Liver (tissue), 9 donors: ENCODE results near the gene L3MBTL3. TPM values are rescaled to one million over a fixed set of nuclear protein-coding genes. Genes with fewer than 3 reads are reported as not detected.

Source experiments
- DNase-seq: peaks from one replicate; pipeline ENCODE4 v3.0.0-alpha.2; 2017; ENCODE audit warnings: low spot score
- H3K27ac ChIP-seq, 2 donors: one replicate each; pipeline ENCODE4 v1.7.0; 2013; ENCODE audit warnings: inconsistent platforms in 2 of 2, low read length in 2 of 2, control low read depth in 1 of 2, low read depth in 1 of 2, mild to moderate bottlenecking in 1 of 2
- H3K27me3 ChIP-seq, 4 donors: one replicate each; pipeline versions ENCODE4 v1.6.1 to v1.7.0; 2013; ENCODE audit warnings: low read length in 3 of 4, inconsistent platforms in 1 of 4, mild to moderate bottlenecking in 1 of 4, moderate library complexity in 1 of 4; ENCODE audit not compliant: control insufficient read depth in 4 of 4, insufficient read depth in 4 of 4
- H3K36me3 ChIP-seq, 4 donors: one replicate each; pipeline versions ENCODE4 v1.6.1 to v1.7.0; 2013; ENCODE audit warnings: low read length in 3 of 4, mild to moderate bottlenecking in 3 of 4, low read depth in 1 of 4, moderate library complexity in 1 of 4; ENCODE audit not compliant: control insufficient read depth in 4 of 4, insufficient read depth in 3 of 4
- H3K4me1 ChIP-seq, 4 donors: one replicate each; pipeline versions ENCODE4 v1.6.1 to v1.7.0; 2013; ENCODE audit warnings: low read length in 3 of 4, mild to moderate bottlenecking in 3 of 4, moderate library complexity in 1 of 4; ENCODE audit not compliant: control insufficient read depth in 4 of 4, insufficient read depth in 4 of 4
- H3K4me3 ChIP-seq, 3 donors: one replicate each; pipeline versions ENCODE4 v1.6.1 to v1.7.0; 2013; ENCODE audit warnings: low read length in 3 of 3, control low read depth in 1 of 3, low read depth in 1 of 3, mild to moderate bottlenecking in 1 of 3
- H3K9ac ChIP-seq, 2 donors: one replicate each; pipeline ENCODE4 v1.7.0; 2013; ENCODE audit warnings: low read length in 2 of 2, mild to moderate bottlenecking in 2 of 2, moderate library complexity in 2 of 2, control low read depth in 1 of 2, low read depth in 1 of 2
- H3K9me3 ChIP-seq, 4 donors: one replicate each; pipeline versions ENCODE4 v1.6.1 to v1.7.0; 2013; ENCODE audit warnings: low read length in 3 of 4; ENCODE audit not compliant: control insufficient read depth in 4 of 4
- EGR1 ChIP-seq, 2 donors: IDR thresholded peaks; 2 replicates each; pipeline ENCODE4 v1.6.1; 2016 to 2018; ENCODE audit warnings: antibody characterized with exemption in 2 of 2, low read depth in 2 of 2
- FOXA1 ChIP-seq: IDR thresholded peaks from 2 replicates; pipeline ENCODE4 v1.6.1; 2016; ENCODE audit warnings: antibody characterized with exemption
- FOXA2 ChIP-seq: IDR thresholded peaks from 2 replicates; pipeline ENCODE4 v1.6.1; 2016; ENCODE audit warnings: antibody characterized with exemption
- GABPA ChIP-seq, 2 donors: IDR thresholded peaks in 1 of 2; conservative IDR thresholded peaks in 1 of 2; 2 replicates each; pipeline ENCODE4 v1.6.1; 2016; ENCODE audit warnings: antibody characterized with exemption in 2 of 2, mild to moderate bottlenecking in 1 of 2, moderate library complexity in 1 of 2
- HNF4A ChIP-seq, 2 donors: conservative IDR thresholded peaks; 2 replicates each; pipeline ENCODE4 v1.6.1; 2016; ENCODE audit warnings: antibody characterized with exemption in 2 of 2, mild to moderate bottlenecking in 2 of 2
- HNF4G ChIP-seq: IDR thresholded peaks from 2 replicates; pipeline ENCODE4 v1.6.1; 2016; ENCODE audit warnings: antibody characterized with exemption
- JUND ChIP-seq, 2 donors: IDR thresholded peaks; 2 replicates each; pipeline ENCODE4 v1.6.1; 2016; ENCODE audit warnings: antibody characterized with exemption in 2 of 2
- NR2F2 ChIP-seq: IDR thresholded peaks from 2 replicates; pipeline ENCODE4 v1.6.1; 2016; ENCODE audit warnings: antibody characterized with exemption
- RAD21 ChIP-seq, 2 donors: IDR thresholded peaks; 2 replicates each; pipeline ENCODE4 v1.6.1; 2016; ENCODE audit warnings: antibody characterized with exemption in 2 of 2, mild to moderate bottlenecking in 2 of 2
- REST ChIP-seq: IDR thresholded peaks from 2 replicates; pipeline ENCODE4 v1.6.1; 2016; ENCODE audit warnings: antibody characterized with exemption, mild to moderate bottlenecking
- RXRA ChIP-seq, 2 donors: IDR thresholded peaks; 2 replicates each; pipeline ENCODE4 v1.6.1; 2017 to 2018; ENCODE audit warnings: antibody characterized with exemption in 2 of 2, mild to moderate bottlenecking in 1 of 2
- SP1 ChIP-seq: IDR thresholded peaks from 2 replicates; pipeline ENCODE4 v1.6.1; 2018; ENCODE audit warnings: antibody characterized with exemption, mild to moderate bottlenecking
- TAF1 ChIP-seq: conservative IDR thresholded peaks from 2 replicates; pipeline ENCODE4 v1.6.1; 2016; ENCODE audit warnings: antibody characterized with exemption, mild to moderate bottlenecking
- YY1 ChIP-seq: IDR thresholded peaks from 2 replicates; pipeline ENCODE4 v1.6.1; 2016; ENCODE audit warnings: antibody characterized with exemption, mild to moderate bottlenecking
- WGBS: extraction: QIAGEN DNeasy Blood & Tissue Kit; methylation state at CpG from one replicate; pipeline ENCODE4 v1.1.7; 2013; 5-methylcytosine and 5-hydroxymethylcytosine counted together
- polyA plus RNA-seq, 2 donors: library from polyadenylated mRNA; stranded (reverse) in 1 of 2; unstranded in 1 of 2; fragments of 200-250 nt in 1 of 2; fragments of >200 nt in 1 of 2; fragmentation: Nextera tagmentation in 1 of 2; extraction: Ambion mirVana in 1 of 2; gene quantifications; one replicate each; pipeline versions ENCODE4 v1.2.1 to v1.2.3, GENCODE V29; 2013 to 2015
- total RNA-seq, 2 donors: library from RNA; depleted of rRNA; stranded (reverse); fragments of >200 nt; gene quantifications; one replicate each; pipeline ENCODE4 v1.2.3, GENCODE V29; 2014
- TF ChIP-seq, protein P1 (sequence below): fragments of 150-350 bp; IDR thresholded peaks from 2 replicates; pipeline ENCODE4 v1.5.1; 2017; ENCODE audit warnings: improper control_type of control experiment, low read depth, low read length; ENCODE audit not compliant: missing input control
- TF ChIP-seq, protein P2 (sequence below): IDR thresholded peaks from 2 replicates; pipeline ENCODE4 v1.6.1; 2016; ENCODE audit warnings: antibody characterized with exemption
- TF ChIP-seq, protein P3 (sequence below): IDR thresholded peaks from 2 replicates; pipeline ENCODE4 v1.6.1; 2016; ENCODE audit warnings: antibody characterized with exemption
- TF ChIP-seq, protein P4 (sequence below): IDR thresholded peaks from 2 replicates; pipeline ENCODE4 v1.6.1; 2016; ENCODE audit warnings: antibody characterized with exemption
- donor health status: healthy.
- donor health status: healthy.
- donor health status: healthy.
- donor health status: healthy.
- donor health status: healthy.

L3MBTL3 gene
- total and polyA plus RNA-seq, 4 donors, result 1.9 to 9.2 (median 3.7) TPM

- Histone ChIP-seq H3K27me3 (no peaks in the 10 kb centered on the region), H3K4me1 (peaks cover 0 to 9% (median 5%) of the 10 kb centered on the region in 4 donors), H3K9me3 (no peaks in the 10 kb centered on the region), H3K4me3 (peak overlapping the region; percentile 56 to 91 (median 88)), H3K36me3 (peaks cover 0 to 2% (median 0%) of the 10 kb centered on the region in 4 donors), H3K9ac (peak overlapping the region in 1 of 2 donors; percentile 34), H3K27ac (peak overlapping the region; percentile 84 to 88)
- DNase-seq, result peak; percentile 79
- 6% methylated on average over 29 of the region's 29 CpGs for WGBS
- TF ChIP-seq EGR1 (IDR thresholded peaks at IDR 0.05; ENCODE audit: low read depth in 2 of 2), result no peak
- TF ChIP-seq FOXA1, result no peak
- peak; percentile 45 for TF ChIP-seq RXRA (IDR thresholded peaks at IDR 0.05)
- TF ChIP-seq, protein P1, sequence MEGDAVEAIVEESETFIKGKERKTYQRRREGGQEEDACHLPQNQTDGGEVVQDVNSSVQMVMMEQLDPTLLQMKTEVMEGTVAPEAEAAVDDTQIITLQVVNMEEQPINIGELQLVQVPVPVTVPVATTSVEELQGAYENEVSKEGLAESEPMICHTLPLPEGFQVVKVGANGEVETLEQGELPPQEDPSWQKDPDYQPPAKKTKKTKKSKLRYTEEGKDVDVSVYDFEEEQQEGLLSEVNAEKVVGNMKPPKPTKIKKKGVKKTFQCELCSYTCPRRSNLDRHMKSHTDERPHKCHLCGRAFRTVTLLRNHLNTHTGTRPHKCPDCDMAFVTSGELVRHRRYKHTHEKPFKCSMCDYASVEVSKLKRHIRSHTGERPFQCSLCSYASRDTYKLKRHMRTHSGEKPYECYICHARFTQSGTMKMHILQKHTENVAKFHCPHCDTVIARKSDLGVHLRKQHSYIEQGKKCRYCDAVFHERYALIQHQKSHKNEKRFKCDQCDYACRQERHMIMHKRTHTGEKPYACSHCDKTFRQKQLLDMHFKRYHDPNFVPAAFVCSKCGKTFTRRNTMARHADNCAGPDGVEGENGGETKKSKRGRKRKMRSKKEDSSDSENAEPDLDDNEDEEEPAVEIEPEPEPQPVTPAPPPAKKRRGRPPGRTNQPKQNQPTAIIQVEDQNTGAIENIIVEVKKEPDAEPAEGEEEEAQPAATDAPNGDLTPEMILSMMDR, result peak; percentile 87
- peak in 1 of 2 donors; percentile 17 for TF ChIP-seq JUND (IDR thresholded peaks at IDR 0.05)
- peak; percentile 53 for TF ChIP-seq HNF4G
- peak; percentile 80 to 90 for TF ChIP-seq HNF4A (conservative IDR thresholded peaks at IDR 0.05)
- no peak for TF ChIP-seq REST
- TF ChIP-seq GABPA (IDR thresholded peaks at IDR 0.05 in 1 of 2, conservative IDR thresholded peaks at IDR 0.05 in 1 of 2), result no peak
- peak; percentile 54 for TF ChIP-seq SP1
- TF ChIP-seq, protein P2, sequence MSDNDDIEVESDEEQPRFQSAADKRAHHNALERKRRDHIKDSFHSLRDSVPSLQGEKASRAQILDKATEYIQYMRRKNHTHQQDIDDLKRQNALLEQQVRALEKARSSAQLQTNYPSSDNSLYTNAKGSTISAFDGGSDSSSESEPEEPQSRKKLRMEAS, result no peak
- TF ChIP-seq YY1, result peak; percentile 18
- TF ChIP-seq TAF1, result peak; percentile 35
- peak; percentile 94 for TF ChIP-seq RAD21 (IDR thresholded peaks at IDR 0.05)
- TF ChIP-seq NR2F2, result no peak
- TF ChIP-seq, protein P3, sequence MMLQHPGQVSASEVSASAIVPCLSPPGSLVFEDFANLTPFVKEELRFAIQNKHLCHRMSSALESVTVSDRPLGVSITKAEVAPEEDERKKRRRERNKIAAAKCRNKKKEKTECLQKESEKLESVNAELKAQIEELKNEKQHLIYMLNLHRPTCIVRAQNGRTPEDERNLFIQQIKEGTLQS, result no peak
- no peak for TF ChIP-seq FOXA2
- TF ChIP-seq, protein P4, sequence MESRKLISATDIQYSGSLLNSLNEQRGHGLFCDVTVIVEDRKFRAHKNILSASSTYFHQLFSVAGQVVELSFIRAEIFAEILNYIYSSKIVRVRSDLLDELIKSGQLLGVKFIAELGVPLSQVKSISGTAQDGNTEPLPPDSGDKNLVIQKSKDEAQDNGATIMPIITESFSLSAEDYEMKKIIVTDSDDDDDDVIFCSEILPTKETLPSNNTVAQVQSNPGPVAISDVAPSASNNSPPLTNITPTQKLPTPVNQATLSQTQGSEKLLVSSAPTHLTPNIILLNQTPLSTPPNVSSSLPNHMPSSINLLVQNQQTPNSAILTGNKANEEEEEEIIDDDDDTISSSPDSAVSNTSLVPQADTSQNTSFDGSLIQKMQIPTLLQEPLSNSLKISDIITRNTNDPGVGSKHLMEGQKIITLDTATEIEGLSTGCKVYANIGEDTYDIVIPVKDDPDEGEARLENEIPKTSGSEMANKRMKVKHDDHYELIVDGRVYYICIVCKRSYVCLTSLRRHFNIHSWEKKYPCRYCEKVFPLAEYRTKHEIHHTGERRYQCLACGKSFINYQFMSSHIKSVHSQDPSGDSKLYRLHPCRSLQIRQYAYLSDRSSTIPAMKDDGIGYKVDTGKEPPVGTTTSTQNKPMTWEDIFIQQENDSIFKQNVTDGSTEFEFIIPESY, result no peak
Observed at GRCh38 chr6:130020907-130021629, 2.7 kb downstream of the L3MBTL3 start.
